Measurements from ENCODE around the gene CGAS.
"Not testable (repeated sequence)": the region's sequence is repeated elsewhere in the genome, so short reads cannot be mapped to it uniquely, and the experiment has no call there.

CGAS gene

DNA sequence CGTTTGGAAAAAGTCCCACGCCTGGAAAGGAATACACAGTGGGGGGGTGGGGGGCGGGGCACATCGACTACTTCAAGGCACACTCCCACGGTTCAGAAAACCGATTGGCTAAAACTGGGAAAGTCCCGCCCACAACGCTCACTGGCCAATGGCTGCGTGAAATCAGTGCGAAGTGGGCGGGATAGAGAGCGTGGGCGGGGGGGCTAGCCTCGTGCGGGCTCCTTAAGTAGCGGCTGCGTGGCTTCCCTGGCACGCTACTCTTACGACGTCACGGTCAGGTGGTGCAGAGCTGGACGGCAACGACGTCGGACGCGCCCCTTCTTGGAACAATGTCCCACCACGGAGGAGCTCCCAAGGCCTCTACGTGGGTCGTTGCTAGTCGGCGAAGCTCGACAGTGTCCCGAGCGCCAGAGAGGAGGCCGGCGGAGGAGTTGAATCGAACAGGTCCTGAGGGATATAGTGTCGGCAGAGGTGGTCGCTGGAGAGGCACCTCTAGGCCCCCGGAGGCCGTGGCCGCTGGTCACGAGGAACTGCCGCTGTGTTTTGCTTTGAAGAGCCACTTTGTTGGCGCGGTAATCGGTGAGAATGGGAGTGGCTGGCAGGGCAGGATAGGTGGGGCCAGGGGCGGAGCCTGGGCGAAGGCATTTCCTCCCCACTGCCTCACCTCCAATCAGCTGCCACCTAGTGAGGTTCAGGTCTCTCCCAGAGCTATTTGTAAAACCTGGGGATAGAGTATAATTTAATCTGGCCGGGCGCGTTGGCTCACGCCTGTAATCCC, 57.3 kb downstream of the CGAS start, which contains the start of gene DDX43:
TSS of gene DDX43 (plus strand) at position 252 of the 778 bp plus-strand sequence. CDS start at position 330, 78 bp downstream.
- no peak for DNase-seq

DNA sequence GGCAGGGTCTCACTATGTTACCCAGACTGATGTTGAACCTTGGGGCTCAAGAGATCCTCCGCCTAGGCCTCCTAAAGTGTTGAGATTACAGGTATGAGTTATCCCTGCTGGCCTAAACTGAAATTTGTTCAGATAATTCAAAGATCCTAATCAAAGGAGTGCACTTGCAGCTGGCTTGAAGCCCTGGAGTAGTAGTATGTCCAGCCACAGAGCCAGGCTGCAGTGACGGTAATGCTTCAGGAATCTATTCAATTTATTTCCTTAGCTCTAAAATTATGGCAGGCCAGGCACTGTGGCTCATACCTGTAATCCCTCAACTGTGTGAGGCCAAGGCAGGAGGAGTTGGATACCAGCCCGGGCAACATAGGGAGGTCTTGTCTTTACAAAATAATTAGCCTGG, 58.8 kb downstream of the CGAS start:
- no peak for DNase-seq

DNA sequence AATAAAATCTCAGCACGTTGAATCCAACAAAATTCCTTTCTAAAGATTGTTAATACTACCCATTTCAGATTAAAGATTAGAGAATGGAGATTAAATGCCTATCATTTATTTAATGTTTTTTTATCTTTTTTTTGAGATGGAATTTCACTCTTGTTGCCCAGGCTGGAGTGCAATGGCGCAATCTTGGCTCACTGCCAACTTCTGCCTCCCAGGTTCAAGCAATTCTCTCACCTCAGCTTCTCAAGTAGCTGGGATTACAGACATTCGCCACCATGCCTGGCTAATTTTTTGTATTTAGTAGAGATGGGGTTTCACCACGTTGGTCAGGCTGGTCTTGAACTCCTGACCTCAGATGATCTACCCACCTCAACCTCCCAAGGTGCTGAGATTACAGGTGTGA, 59.9 kb downstream of the CGAS start:
- not testable (repeated sequence) for DNase-seq

DNA sequence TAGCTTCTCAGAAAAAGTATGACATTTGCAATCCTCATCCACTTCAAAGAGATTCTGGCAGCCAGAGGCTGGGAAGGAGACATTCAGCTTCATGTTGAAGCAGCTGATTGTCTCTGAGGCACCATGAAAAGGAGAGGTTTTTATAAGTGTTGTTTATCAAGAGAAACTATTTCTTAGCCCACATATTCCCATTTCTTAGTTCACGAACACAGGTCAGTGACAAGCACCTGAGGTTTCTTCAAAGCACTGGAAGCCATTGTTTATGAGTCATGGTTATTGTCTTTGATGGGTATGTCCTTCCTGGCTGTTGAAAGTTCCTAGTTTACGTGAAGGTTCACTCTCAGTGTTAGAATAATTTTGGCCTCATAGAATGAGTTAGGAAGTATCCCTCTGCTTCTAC, 60.4 kb downstream of the CGAS start:
- DNase-seq, result no peak

DNA sequence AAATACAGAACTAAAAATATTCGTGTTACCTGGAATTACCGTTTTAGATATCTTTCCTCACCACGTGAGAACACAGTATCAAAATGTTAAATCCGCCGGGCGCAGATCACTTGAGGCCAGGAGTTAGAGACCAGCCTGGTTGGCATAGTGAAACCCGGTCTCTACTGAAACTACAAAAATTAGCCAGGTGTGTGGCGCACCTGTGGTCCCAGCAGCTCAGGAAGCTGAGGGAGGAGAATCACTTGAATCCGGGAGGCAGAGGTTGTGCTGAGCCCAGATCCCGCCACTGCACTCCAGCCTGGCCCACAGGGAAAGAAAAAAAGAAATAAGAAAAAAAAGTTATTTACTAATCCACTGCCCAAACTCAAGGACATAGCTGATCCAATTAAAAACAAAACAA, 62.2 kb downstream of the CGAS start:
- no peak for DNase-seq

DNA sequence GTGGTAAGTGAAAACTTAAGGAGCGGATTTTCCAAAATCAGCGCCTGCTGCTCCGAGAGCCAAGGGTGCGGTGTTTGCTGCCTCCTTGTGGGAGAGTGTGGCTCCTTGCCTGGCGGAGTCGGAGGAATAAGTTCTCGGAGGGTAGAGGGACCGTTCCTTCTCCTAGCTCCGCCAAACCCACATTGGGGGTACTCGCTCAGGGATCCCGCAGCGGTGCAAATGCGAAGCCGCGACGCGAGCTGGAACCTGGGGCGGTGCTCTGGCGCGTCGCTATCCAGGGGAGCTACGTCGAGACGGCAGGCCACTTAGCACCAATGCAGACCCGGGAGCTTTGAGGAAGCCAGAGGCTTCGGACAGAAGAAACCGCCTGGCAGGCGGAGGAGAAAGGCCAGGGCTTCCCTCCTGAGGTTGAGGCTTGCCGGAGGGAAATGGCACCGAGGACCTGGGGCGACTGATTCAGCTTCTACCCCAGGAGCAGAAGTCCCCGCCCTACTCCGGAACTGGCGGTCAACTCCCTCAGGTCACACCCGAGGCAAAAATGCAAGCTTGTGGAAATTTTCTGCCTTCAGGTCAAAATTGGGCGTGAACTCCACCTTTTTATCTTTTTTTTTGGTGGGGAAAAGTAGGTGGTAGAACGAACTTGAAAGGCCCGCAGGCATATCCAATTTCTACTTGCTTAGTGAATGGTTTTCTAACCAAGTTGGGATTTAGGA, 63.1 kb downstream of the CGAS start:
- DNase-seq, result no peak

DNA sequence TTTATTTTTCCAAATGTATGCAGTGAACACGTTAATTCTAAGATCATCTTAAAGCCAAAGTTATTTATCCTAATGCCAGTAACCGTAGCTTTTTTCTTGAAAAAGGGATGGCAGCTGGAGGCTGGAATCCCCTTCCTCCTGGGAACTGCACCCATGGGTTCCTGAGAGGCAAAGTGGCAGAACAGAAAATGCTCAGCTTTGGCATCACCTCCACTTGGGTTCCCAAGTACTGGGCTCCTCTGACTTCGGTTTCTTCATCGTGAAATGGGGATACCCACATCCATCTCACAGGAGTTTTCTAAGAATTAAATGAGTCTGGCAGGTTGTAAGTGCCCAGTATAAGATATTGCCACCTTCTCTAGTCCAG, 63.7 kb downstream of the CGAS start:
- DNase-seq, result no peak

DNA sequence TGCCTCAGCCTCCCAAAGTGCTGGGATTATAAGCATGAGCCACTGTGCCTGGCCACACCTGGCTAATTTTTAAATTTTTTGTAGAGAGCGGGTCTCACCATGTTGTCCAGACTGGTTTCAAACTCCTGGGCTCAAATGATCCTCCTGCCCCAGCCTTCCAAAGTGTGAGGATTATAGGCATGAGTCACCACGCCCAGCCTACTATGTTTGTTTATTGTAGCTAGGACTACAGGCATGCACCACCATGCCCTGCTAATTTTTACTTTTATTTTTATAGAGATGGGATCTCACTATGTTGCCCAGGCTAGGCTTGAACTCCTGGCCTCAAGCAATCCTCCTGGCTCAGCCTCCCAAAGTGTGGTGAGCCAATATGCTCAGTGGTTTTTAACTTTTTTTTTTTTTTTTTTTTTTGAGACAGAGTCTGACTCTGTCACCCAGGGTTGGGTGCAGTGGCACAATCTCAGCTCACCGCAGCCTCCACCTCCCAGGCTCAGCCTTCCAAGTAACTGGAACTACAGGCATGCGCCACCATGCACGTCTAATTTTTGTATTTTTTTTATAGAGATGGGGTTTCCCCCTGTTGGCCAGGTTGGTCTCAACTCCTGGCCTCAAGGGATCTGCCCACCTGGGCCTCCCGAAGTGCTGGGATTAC, 69.5 kb downstream of the CGAS start:
- DNase-seq, result no peak

DNA sequence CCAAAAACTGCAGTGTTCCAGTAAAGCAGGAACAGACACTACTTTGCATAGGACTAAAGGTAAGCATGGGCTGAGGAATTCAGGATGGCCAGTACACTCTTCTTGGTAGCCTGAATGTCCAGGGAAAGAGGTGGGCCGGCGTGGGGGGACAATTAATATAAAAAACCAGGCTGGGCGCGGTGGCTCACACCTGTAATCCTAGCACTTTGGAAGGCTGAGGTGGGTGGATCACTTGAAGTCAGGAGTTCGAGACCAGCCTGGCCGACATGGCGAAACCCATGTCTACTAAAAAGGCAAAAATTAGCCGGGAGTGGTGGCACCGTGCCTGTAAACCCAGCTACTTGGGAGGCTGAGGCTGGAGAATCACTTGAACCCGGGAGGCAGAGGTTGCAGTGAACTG, 70.6 kb downstream of the CGAS start:
- not testable (repeated sequence) for DNase-seq

DNA sequence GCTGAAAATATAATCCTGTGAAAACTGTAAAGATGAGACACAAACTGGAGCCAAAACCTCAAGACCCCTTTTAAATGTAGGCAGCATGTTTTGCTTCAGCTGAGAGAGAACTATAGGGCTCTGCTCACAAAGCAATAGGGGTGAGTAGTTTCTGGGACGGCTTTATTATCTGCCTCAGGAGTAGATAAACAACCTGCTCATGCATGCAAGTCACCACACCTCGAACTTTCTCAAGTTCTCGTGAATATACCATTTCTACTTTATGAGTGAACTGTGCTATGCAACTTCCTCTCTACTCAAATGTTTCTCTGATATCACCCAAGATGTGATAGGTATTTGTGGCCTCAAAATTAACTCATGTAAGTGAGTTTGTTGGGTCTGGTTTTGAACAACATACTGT, 74.9 kb downstream of the CGAS start:
- no peak for DNase-seq

DNA sequence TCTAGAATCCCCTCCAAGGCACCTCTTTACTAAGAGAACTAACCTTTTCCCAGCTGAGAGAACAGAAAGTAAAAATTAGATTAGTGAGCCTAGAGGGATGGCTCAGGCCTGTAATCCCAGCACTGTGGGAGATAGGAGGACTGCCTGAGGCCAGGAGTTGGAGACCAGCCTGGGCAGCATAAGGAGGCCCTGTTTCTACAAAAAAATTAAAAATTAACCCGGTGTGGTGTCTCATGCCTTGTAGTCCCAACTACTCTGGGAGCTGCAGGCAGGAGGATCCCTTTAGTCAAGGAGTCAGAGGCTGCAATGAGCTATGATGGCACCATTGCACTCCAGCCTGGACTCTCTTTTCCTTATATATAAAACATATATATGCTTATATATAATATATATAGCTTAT, 76.9 kb downstream of the CGAS start:
- no peak for DNase-seq
